HG03432 (cell line): ENCODE measurements around the gene ZKSCAN3.
"Not testable (repeated sequence)": the region's sequence is repeated elsewhere in the genome, so short reads cannot be mapped to it uniquely, and the experiment has no call there.

Source experiments
- ATAC-seq: cut with Tn5 transposase; IDR thresholded peaks from one replicate; pipeline ENCODE4 v1.9.1; 2021; ENCODE audit warnings: mild to moderate bottlenecking, moderate library complexity; ENCODE audit not compliant: unreplicated experiment

ZKSCAN3 gene

GRCh38 chr6:28349892-28350737, at the start of gene ZKSCAN3:
ZKSCAN3 (plus strand) TSS chr6:28349947; CDS start chr6:28359587, 9,640 bp downstream.
- ATAC-seq: peak; percentile 98

- peak; percentile 89 for ATAC-seq
These were observed 46.2 kb upstream of the ZKSCAN3 start for GRCh38 chr6:28303570-28303969.

GRCh38 chr6:28306363-28306762, 43.4 kb upstream of the ZKSCAN3 start:
- not testable (repeated sequence) for ATAC-seq

GRCh38 chr6:28311139-28311823, 38.5 kb upstream of the ZKSCAN3 start:
- no peak for ATAC-seq

GRCh38 chr6:28312939-28313338, 36.8 kb upstream of the ZKSCAN3 start:
- ATAC-seq: no peak

- no peak for ATAC-seq
These were observed 34.1 kb upstream of the ZKSCAN3 start for GRCh38 chr6:28315628-28316027.

- not testable (repeated sequence) for ATAC-seq
These were observed 31.9 kb upstream of the ZKSCAN3 start for GRCh38 chr6:28317866-28318265.

- no peak for ATAC-seq
These were observed 27.1 kb upstream of the ZKSCAN3 start for GRCh38 chr6:28322661-28323060.

- ATAC-seq: no peak
These were observed 25.8 kb upstream of the ZKSCAN3 start for GRCh38 chr6:28323813-28324424.

GRCh38 chr6:28326371-28326948, 23.3 kb upstream of the ZKSCAN3 start:
- ATAC-seq: no peak

GRCh38 chr6:28330041-28330440, 19.7 kb upstream of the ZKSCAN3 start:
- no peak for ATAC-seq

GRCh38 chr6:28333047-28333446, 16.7 kb upstream of the ZKSCAN3 start:
- no peak for ATAC-seq

- ATAC-seq: no peak
These were observed 16.1 kb upstream of the ZKSCAN3 start for GRCh38 chr6:28333599-28334018.

- ATAC-seq: no peak
These were observed 15.3 kb upstream of the ZKSCAN3 start for GRCh38 chr6:28334286-28335039.

GRCh38 chr6:28335040-28335563, 14.6 kb upstream of the ZKSCAN3 start:
- no peak for ATAC-seq

GRCh38 chr6:28335564-28336283, 14.0 kb upstream of the ZKSCAN3 start, which contains the start of gene ZSCAN31:
ZSCAN31 (minus strand) TSS chr6:28336148; CDS start chr6:28329683, 6,465 bp downstream.
- peak; percentile 84 for ATAC-seq

- peak; percentile 42 for ATAC-seq
These were observed 13.2 kb upstream of the ZKSCAN3 start for GRCh38 chr6:28336284-28337120.

- ATAC-seq: no peak
These were observed 12.6 kb upstream of the ZKSCAN3 start for GRCh38 chr6:28337121-28337520.
